ENCODE data around the gene TNFRSF11A.

The TNFRSF11A gene

DNA sequence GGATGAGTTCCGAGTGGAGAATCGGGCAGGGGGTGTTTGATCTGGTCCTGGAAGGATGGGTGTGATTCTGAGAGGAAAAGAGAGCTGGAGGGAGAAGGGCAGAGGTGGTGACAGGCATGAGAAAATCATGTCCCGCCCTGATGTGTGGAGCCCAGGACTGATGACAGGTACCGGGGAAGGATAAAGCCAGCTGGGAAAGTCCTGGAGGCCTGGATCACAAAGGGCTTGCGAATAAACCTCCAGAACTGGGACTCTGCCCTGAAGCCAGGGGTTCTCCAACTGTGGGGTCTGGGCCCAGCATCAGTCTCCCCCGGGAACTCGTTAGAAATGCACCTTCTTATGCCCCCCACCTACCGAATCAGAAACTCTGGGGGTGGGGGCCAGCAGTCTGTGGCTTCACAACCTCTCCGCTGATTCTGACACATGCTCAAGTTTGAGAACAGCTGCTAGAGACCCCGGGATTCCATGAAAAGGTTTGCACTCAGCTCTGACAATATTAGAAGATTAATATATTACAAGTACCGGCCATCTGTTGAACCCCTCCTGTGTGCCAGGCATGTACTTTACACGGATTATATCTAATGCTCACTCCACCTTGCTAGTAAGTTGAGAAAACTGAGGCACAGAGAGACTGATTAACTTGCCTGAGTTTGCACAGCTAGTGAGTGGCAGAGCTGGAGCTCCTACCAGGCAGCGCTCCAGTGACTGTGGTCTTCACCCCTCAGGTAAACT, 8.0 kb downstream of the TNFRSF11A start:
- no peaks in the 10 kb centered on the region for H3K4me1 ChIP-seq (ENCODE audit: control insufficient read depth, insufficient read depth, low read length)
- peaks cover 2% of the 10 kb centered on the region for H3K27me3 ChIP-seq (ENCODE audit: control insufficient read depth, insufficient read depth, low read length, poor library complexity, severe bottlenecking)
- no peaks in the 10 kb centered on the region for H3K36me3 ChIP-seq (ENCODE audit: control insufficient read depth, insufficient read depth, low read length)
- no peaks in the 10 kb centered on the region for H3K9me3 ChIP-seq (ENCODE audit: control insufficient read depth, low read length)
- H3K27ac ChIP-seq (ENCODE audit: insufficient read depth, low read depth, low read length, poor library complexity, severe bottlenecking), result no peak overlapping the region
- WGBS, 2 experiments, result 89 to 90% methylated on average over 13 of the region's 13 CpGs
- H3K4me3 ChIP-seq (ENCODE audit: insufficient read depth, low read depth, low read length), result no peak overlapping the region

GRCh38 chr18:62334120-62334519, 9.0 kb downstream of the TNFRSF11A start:
- H3K4me1 ChIP-seq (ENCODE audit: control insufficient read depth, insufficient read depth, low read length), result peaks cover 6% of the 10 kb centered on the region
- 87 to 93% methylated on average over 8 of the region's 8 CpGs for WGBS, 2 experiments

DNA sequence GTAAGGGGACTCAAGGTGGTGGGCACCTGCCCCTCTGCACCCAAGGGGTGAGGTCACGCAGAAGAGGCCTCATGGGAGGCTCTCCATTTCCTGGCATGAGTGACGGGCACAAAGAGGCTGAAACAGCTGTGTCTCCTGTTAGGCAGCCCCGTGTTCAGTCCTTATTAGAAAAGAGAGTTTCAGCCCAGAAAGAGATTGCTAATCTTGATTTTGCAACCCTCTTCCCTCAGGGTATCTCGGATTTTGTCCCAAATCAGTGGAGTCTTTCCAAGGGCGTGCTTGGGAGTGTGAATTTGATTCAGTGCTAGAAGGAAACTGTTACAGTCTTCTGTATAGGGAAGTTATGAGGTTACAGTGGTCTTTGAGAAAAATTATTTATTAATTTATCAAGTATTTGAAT, 10.4 kb downstream of the TNFRSF11A start:
- WGBS, 2 experiments, result 89 to 95% methylated on average over 5 of the region's 5 CpGs

More at GRCh38 chr18:62334120-62334519, 9.0 kb downstream of the TNFRSF11A start:
- no peak overlapping the region for H3K27ac ChIP-seq (ENCODE audit: insufficient read depth, low read depth, low read length, poor library complexity, severe bottlenecking)
- no peaks in the 10 kb centered on the region for H3K36me3 ChIP-seq (ENCODE audit: control insufficient read depth, insufficient read depth, low read length)
- H3K4me3 ChIP-seq (ENCODE audit: insufficient read depth, low read depth, low read length), result no peak overlapping the region
- H3K9me3 ChIP-seq (ENCODE audit: control insufficient read depth, low read length), result no peaks in the 10 kb centered on the region
- H3K27me3 ChIP-seq (ENCODE audit: control insufficient read depth, insufficient read depth, low read length, poor library complexity, severe bottlenecking), result no peaks in the 10 kb centered on the region

DNA sequence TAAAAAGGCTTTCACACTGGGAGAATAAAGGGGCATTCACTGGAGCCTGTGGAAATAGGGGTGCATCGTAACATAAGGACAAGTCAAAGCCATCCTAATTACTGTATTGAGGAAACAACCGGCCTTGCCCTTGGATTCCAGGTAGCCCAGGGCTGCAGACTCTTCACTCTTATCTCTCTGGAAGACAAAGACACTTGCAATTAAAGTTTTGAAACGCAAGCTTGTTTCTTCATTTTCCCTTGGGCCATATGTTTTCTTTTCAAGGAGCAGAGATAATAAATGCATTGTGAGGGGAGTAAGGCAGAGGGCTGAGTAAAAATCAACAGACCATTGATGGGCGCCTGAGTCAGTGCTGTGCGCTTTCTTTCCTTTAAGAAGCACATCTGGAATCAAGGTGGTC, 11.5 kb downstream of the TNFRSF11A start:
- WGBS, 2 experiments, result 85 to 88% methylated on average over 5 of the region's 5 CpGs
- Histone ChIP-seq H3K4me3 (ENCODE audit: insufficient read depth, low read depth, low read length) (no peak overlapping the region), H3K27me3 (ENCODE audit: control insufficient read depth, insufficient read depth, low read length, poor library complexity, severe bottlenecking) (no peaks in the 10 kb centered on the region)

More for the DNA sequence above, 10.4 kb downstream of the TNFRSF11A start:
- Histone ChIP-seq H3K9me3 (ENCODE audit: control insufficient read depth, low read length) (no peaks in the 10 kb centered on the region), H3K4me3 (ENCODE audit: insufficient read depth, low read depth, low read length) (no peak overlapping the region), H3K4me1 (ENCODE audit: control insufficient read depth, insufficient read depth, low read length) (peaks cover 11% of the 10 kb centered on the region), H3K36me3 (ENCODE audit: control insufficient read depth, insufficient read depth, low read length) (no peaks in the 10 kb centered on the region), H3K27me3 (ENCODE audit: control insufficient read depth, insufficient read depth, low read length, poor library complexity, severe bottlenecking) (no peaks in the 10 kb centered on the region), H3K27ac (ENCODE audit: insufficient read depth, low read depth, low read length, poor library complexity, severe bottlenecking) (no peak overlapping the region)

DNA sequence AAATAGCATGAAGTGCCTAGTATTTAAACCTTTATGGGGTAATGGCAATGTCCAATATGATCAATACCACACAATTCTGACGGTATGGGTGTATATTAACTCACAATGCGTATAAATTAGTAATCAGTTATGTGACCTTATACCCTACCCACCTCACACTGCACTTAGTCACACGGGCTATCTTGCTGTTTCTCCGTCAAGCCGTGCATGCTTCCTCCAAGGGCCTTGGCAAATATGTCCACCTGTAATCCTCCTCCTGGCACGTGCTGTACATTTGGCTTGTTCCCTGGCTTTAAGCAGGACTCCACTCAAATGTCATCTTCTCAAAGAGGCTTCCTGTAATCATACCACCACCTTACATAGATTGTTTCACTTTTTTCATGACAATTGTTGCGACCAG, 12.2 kb downstream of the TNFRSF11A start:
- Histone ChIP-seq H3K4me1 (ENCODE audit: control insufficient read depth, insufficient read depth, low read length) (peaks cover 11% of the 10 kb centered on the region), H3K4me3 (ENCODE audit: insufficient read depth, low read depth, low read length) (no peak overlapping the region), H3K27me3 (ENCODE audit: control insufficient read depth, insufficient read depth, low read length, poor library complexity, severe bottlenecking) (no peaks in the 10 kb centered on the region), H3K36me3 (ENCODE audit: control insufficient read depth, insufficient read depth, low read length) (no peaks in the 10 kb centered on the region), H3K27ac (ENCODE audit: insufficient read depth, low read depth, low read length, poor library complexity, severe bottlenecking) (no peak overlapping the region), H3K9me3 (ENCODE audit: control insufficient read depth, low read length) (no peaks in the 10 kb centered on the region)
- 95 to 96% methylated on average over 7 of the region's 7 CpGs for WGBS, 2 experiments

More for the DNA sequence above, 11.5 kb downstream of the TNFRSF11A start:
- no peaks in the 10 kb centered on the region for H3K9me3 ChIP-seq (ENCODE audit: control insufficient read depth, low read length)
- H3K4me1 ChIP-seq (ENCODE audit: control insufficient read depth, insufficient read depth, low read length), result peaks cover 11% of the 10 kb centered on the region
- H3K36me3 ChIP-seq (ENCODE audit: control insufficient read depth, insufficient read depth, low read length), result no peaks in the 10 kb centered on the region
- H3K27ac ChIP-seq (ENCODE audit: insufficient read depth, low read depth, low read length, poor library complexity, severe bottlenecking), result no peak overlapping the region

DNA sequence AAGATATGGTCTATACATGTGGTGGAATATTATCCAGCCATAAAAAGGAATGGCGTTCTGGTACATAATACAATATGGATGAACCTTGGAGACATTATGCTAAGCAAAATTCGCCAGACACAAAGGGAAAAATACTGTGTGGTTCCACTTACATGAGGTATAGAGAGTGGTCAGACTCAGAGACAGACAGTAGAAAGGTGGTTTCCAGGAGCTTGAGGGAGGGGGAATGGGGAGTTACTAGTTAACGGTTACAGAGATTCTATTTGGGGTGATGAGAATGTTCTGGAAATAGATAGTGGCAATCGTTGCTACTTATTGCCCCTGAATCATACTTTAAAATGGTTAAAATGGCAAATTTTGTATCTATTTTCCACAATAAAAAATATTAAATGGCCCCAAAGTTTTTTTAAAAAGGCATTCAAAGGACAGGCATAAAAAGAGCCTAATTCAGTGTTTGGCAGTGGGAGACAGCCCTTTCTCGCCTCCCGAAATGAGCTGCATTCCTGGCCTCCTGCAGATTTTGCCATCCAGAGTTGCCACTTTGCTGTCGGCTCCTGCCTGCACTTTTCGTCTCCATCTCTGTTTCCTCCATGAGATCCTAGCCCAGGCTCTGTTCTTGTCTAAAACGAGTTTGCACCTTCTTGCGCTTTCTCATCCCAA, 13.5 kb downstream of the TNFRSF11A start:
- Histone ChIP-seq H3K36me3 (ENCODE audit: control insufficient read depth, insufficient read depth, low read length) (no peaks in the 10 kb centered on the region), H3K27me3 (ENCODE audit: control insufficient read depth, insufficient read depth, low read length, poor library complexity, severe bottlenecking) (no peaks in the 10 kb centered on the region), H3K27ac (ENCODE audit: insufficient read depth, low read depth, low read length, poor library complexity, severe bottlenecking) (no peak overlapping the region), H3K9me3 (ENCODE audit: control insufficient read depth, low read length) (no peaks in the 10 kb centered on the region), H3K4me1 (ENCODE audit: control insufficient read depth, insufficient read depth, low read length) (peaks cover 11% of the 10 kb centered on the region), H3K4me3 (ENCODE audit: insufficient read depth, low read depth, low read length) (no peak overlapping the region)
- WGBS, 2 experiments, result 41 to 42% methylated on average over 10 of the region's 10 CpGs

- Histone ChIP-seq H3K4me3 (ENCODE audit: insufficient read depth, low read depth, low read length) (no peak overlapping the region), H3K27me3 (ENCODE audit: control insufficient read depth, insufficient read depth, low read length, poor library complexity, severe bottlenecking) (no peaks in the 10 kb centered on the region), H3K27ac (ENCODE audit: insufficient read depth, low read depth, low read length, poor library complexity, severe bottlenecking) (no peak overlapping the region), H3K36me3 (ENCODE audit: control insufficient read depth, insufficient read depth, low read length) (no peaks in the 10 kb centered on the region), H3K9me3 (ENCODE audit: control insufficient read depth, low read length) (no peaks in the 10 kb centered on the region), H3K4me1 (ENCODE audit: control insufficient read depth, insufficient read depth, low read length) (peaks cover 11% of the 10 kb centered on the region)
- WGBS, 2 experiments, result 54 to 60% methylated on average over 15 of the region's 15 CpGs
Observed at GRCh38 chr18:62339106-62339988, 14.2 kb downstream of the TNFRSF11A start.

- no peaks in the 10 kb centered on the region for H3K9me3 ChIP-seq (ENCODE audit: control insufficient read depth, low read length)
- 91 to 95% methylated on average over 9 of the region's 9 CpGs for WGBS, 2 experiments
- H3K27me3 ChIP-seq (ENCODE audit: control insufficient read depth, insufficient read depth, low read length, poor library complexity, severe bottlenecking), result no peaks in the 10 kb centered on the region
- peaks cover 11% of the 10 kb centered on the region for H3K4me1 ChIP-seq (ENCODE audit: control insufficient read depth, insufficient read depth, low read length)
- no peak overlapping the region for H3K27ac ChIP-seq (ENCODE audit: insufficient read depth, low read depth, low read length, poor library complexity, severe bottlenecking)
- H3K4me3 ChIP-seq (ENCODE audit: insufficient read depth, low read depth, low read length), result no peak overlapping the region
- no peaks in the 10 kb centered on the region for H3K36me3 ChIP-seq (ENCODE audit: control insufficient read depth, insufficient read depth, low read length)
Observed at GRCh38 chr18:62340996-62341395, 15.9 kb downstream of the TNFRSF11A start.

DNA sequence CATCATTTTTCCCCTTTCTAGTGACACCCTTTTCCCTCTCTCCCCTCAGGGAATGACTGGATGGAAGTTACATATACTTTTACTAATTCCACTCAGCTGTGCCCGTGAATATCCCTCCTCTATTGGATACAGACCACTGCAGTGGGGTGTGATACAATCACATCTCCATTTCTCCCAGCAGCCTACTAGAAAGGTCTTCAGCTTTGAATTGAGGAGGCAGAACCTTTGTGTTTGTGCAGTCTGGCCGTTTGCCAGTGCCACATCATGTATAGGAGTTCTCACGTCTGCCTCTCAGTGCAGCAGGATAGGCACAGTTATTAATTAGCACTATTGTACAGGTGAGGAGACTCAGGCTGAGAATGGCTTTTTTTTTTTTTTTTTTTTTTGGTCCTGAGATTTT, 16.4 kb downstream of the TNFRSF11A start:
- Histone ChIP-seq H3K9me3 (ENCODE audit: control insufficient read depth, low read length) (no peaks in the 10 kb centered on the region), H3K4me1 (ENCODE audit: control insufficient read depth, insufficient read depth, low read length) (peaks cover 14% of the 10 kb centered on the region), H3K36me3 (ENCODE audit: control insufficient read depth, insufficient read depth, low read length) (no peaks in the 10 kb centered on the region), H3K4me3 (ENCODE audit: insufficient read depth, low read depth, low read length) (no peak overlapping the region), H3K27ac (ENCODE audit: insufficient read depth, low read depth, low read length, poor library complexity, severe bottlenecking) (no peak overlapping the region), H3K27me3 (ENCODE audit: control insufficient read depth, insufficient read depth, low read length, poor library complexity, severe bottlenecking) (no peaks in the 10 kb centered on the region)
- WGBS, 2 experiments, result 89 to 90% methylated on average over 3 of the region's 3 CpGs

DNA sequence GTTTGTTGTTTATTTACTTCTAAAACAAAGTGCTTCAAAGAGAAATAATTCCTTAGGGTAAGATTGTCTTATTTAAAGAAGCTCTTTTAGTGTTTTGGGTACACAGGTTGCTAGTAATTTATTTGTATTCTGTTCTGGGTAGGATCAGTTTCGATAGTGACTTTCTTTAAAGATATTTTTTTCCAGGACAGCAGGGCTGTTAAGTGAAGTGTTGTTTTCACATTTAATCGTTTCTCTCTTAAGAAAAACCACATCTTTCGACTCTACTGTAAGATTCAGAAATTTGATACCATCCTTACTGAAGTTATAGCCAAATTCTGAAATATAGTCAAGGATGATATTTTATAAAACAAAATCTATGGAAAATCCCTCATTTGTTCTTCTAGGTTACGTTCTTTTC, 17.8 kb downstream of the TNFRSF11A start:
- Histone ChIP-seq H3K4me1 (ENCODE audit: control insufficient read depth, insufficient read depth, low read length) (peaks cover 19% of the 10 kb centered on the region), H3K27me3 (ENCODE audit: control insufficient read depth, insufficient read depth, low read length, poor library complexity, severe bottlenecking) (no peaks in the 10 kb centered on the region), H3K9me3 (ENCODE audit: control insufficient read depth, low read length) (no peaks in the 10 kb centered on the region), H3K27ac (ENCODE audit: insufficient read depth, low read depth, low read length, poor library complexity, severe bottlenecking) (no peak overlapping the region), H3K4me3 (ENCODE audit: insufficient read depth, low read depth, low read length) (no peak overlapping the region), H3K36me3 (ENCODE audit: control insufficient read depth, insufficient read depth, low read length) (no peaks in the 10 kb centered on the region)
- 91 to 94% methylated on average over 4 of the region's 4 CpGs for WGBS, 2 experiments

All from ectodermal cell (in vitro differentiated cells).